ENCODE results near the gene IL6R. TPM values are rescaled to one million over a fixed set of nuclear protein-coding genes. Genes with fewer than 3 reads are reported as not detected.

The IL6R gene
- total RNA-seq, 1 donor from 2014 or later, result 0.09 TPM

DNA sequence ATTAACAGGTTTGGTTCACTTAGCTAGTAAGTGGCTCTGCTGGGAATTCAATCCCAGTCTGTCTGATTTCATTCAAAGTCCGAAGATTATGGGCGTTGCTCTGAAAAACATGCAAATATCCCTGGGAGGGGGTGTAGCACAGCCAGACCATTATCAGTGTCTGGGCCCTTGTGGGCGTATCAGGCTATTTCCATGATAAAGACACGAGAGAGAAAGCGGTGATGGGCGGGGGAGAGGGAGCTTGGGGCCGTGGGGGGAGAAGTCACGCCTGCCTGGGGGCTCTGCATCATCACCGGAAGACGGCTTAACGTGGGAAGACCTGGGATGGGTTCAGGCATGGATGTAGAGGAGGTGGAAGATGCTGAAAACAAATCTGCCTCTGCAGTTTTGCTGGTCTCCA lies 25.8 kb downstream of the IL6R start:
- no peak for TF ChIP-seq CTCF (conservative IDR thresholded peaks at IDR 0.05)
- Mint-ChIP-seq H3K27ac (ENCODE audit: unreplicated experiment) (peak overlapping the region; percentile 52), H3K36me3 (ENCODE audit: low read depth) (no peaks in the 10 kb centered on the region), H3K4me1 (peaks cover 22% of the 10 kb centered on the region), H3K9me3 (peaks cover 2% of the 10 kb centered on the region), H3K27me3 (ENCODE audit: low read depth) (no peaks in the 10 kb centered on the region), H3K4me3 (no peak overlapping the region)
- DNase-seq (ENCODE audit: low read depth, low spot score), result peak; percentile 23

GRCh38 chr1:154431586-154432373 lies 26.6 kb downstream of the IL6R start:
- Mint-ChIP-seq H3K36me3 (ENCODE audit: low read depth) (no peaks in the 10 kb centered on the region), H3K4me3 (no peak overlapping the region), H3K27me3 (ENCODE audit: low read depth) (no peaks in the 10 kb centered on the region), H3K4me1 (peaks cover 22% of the 10 kb centered on the region), H3K9me3 (peaks cover 2% of the 10 kb centered on the region), H3K27ac (ENCODE audit: unreplicated experiment) (peak overlapping the region; percentile 20)
- no peak for DNase-seq (ENCODE audit: low read depth, low spot score)
- no peak for TF ChIP-seq CTCF (conservative IDR thresholded peaks at IDR 0.05)

GRCh38 chr1:154433161-154433764 lies 28.1 kb downstream of the IL6R start:
- H3K27ac Mint-ChIP-seq (ENCODE audit: unreplicated experiment), result no peak overlapping the region
- H3K9me3 Mint-ChIP-seq, result peaks cover 2% of the 10 kb centered on the region
- H3K4me3 Mint-ChIP-seq, result no peak overlapping the region
- no peak for TF ChIP-seq CTCF (conservative IDR thresholded peaks at IDR 0.05)
- H3K4me1 Mint-ChIP-seq, result peaks cover 25% of the 10 kb centered on the region
- DNase-seq (ENCODE audit: low read depth, low spot score), result no peak
- no peaks in the 10 kb centered on the region for H3K27me3 Mint-ChIP-seq (ENCODE audit: low read depth)
- no peaks in the 10 kb centered on the region for H3K36me3 Mint-ChIP-seq (ENCODE audit: low read depth)

DNA sequence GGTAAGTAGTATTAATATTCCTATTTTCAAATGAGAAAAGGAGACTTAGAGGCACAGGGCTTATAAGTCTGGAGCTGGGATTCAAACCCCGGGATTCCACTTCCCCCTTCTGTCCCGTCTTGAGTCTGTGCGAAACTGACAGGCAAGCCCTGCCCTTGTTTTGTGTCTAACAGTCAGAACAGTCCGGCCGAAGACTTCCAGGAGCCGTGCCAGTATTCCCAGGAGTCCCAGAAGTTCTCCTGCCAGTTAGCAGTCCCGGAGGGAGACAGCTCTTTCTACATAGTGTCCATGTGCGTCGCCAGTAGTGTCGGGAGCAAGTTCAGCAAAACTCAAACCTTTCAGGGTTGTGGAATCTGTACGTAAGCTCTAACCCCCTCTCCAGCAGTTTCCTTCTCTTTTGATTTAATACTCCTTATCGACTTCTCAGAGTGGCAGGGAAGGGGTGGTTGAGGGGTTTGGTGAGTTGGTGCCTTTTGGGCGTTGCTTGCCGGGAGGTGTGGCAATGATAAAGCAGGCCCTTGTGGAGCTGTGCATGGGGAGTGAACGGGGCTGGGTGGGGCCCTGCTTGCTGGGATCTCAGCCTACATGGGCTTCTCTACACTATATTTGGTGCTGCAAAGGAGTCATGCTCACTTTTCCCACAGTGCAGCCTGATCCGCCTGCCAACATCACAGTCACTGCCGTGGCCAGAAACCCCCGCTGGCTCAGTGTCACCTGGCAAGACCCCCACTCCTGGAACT lies 29.4 kb downstream of the IL6R start:
- Mint-ChIP-seq H3K36me3 (ENCODE audit: low read depth) (no peaks in the 10 kb centered on the region), H3K4me3 (no peak overlapping the region), H3K27me3 (ENCODE audit: low read depth) (no peaks in the 10 kb centered on the region), H3K4me1 (peaks cover 31% of the 10 kb centered on the region), H3K27ac (ENCODE audit: unreplicated experiment) (no peak overlapping the region), H3K9me3 (peaks cover 2% of the 10 kb centered on the region)
- no peak for DNase-seq (ENCODE audit: low read depth, low spot score)
- TF ChIP-seq CTCF (conservative IDR thresholded peaks at IDR 0.05), result no peak

DNA sequence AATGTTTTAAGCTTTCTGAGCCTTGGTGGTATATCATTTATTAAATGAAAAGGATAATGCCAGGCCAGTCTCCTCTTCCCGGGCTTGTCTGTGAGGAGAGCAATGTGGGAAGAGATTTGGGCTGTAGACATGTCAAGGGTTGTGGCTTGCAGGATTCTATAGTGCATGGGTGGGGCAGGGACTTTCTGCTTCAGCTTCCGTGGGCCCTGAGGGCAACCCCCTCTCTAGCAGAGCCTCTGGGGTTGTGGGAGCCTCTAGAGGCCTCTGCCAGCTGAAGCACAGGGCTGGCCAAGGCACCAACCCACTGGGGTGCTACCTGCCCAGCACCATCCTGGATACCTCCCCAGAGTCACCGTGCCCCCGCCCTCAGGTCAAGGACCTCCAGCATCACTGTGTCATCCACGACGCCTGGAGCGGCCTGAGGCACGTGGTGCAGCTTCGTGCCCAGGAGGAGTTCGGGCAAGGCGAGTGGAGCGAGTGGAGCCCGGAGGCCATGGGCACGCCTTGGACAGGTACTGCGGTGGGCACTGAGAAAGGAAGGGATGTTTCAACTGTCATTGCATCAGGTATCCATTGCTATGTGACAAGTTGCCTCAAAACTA lies 30.6 kb downstream of the IL6R start:
- no peaks in the 10 kb centered on the region for H3K36me3 Mint-ChIP-seq (ENCODE audit: low read depth)
- DNase-seq (ENCODE audit: low read depth, low spot score), result no peak
- peaks cover 2% of the 10 kb centered on the region for H3K9me3 Mint-ChIP-seq
- H3K27me3 Mint-ChIP-seq (ENCODE audit: low read depth), result no peaks in the 10 kb centered on the region
- no peak for TF ChIP-seq CTCF (conservative IDR thresholded peaks at IDR 0.05)
- H3K27ac Mint-ChIP-seq (ENCODE audit: unreplicated experiment), result no peak overlapping the region
- no peak overlapping the region for H3K4me3 Mint-ChIP-seq
- peaks cover 23% of the 10 kb centered on the region for H3K4me1 Mint-ChIP-seq
